Chondrocyte (in vitro differentiated cells): ENCODE data around the gene LDLRAD4. TPM values are rescaled to one million over a fixed set of nuclear protein-coding genes. Genes with fewer than 3 reads are reported as not detected.

Source experiments
- DNase-seq: peaks from one replicate; pipeline ENCODE4 v3.0.0; 2021; ENCODE audit warnings: mixed read lengths, low spot score
- H3K27ac Mint-ChIP-seq: one replicate; pipeline ENCODE4 v1.8.0; 2021; ENCODE audit warnings: mild to moderate bottlenecking, moderate library complexity, mixed read lengths; ENCODE audit not compliant: unreplicated experiment
- H3K27me3 Mint-ChIP-seq: 2 replicates; pipeline ENCODE4 v1.8.0; 2021; ENCODE audit warnings: low read depth, mixed read lengths
- H3K36me3 Mint-ChIP-seq: 2 replicates; pipeline ENCODE4 v1.8.0; 2021; ENCODE audit warnings: low read depth, mixed read lengths
- H3K4me1 Mint-ChIP-seq: 2 replicates; pipeline ENCODE4 v1.8.0; 2021; ENCODE audit warnings: low read depth, mild to moderate bottlenecking, mixed read lengths
- H3K4me3 Mint-ChIP-seq: one replicate; pipeline ENCODE4 v1.8.0; 2021; ENCODE audit warnings: mild to moderate bottlenecking, moderate library complexity, mixed read lengths; ENCODE audit not compliant: unreplicated experiment
- H3K9me3 Mint-ChIP-seq: 2 replicates; pipeline ENCODE4 v1.8.0; 2021; ENCODE audit warnings: low read depth, mixed read lengths
- CTCF ChIP-seq: fragments of 200-600 bp; sonication (generic); IDR thresholded peaks from 2 replicates; pipeline ENCODE4 v1.5.0; 2021; ENCODE audit warnings: antibody characterized with exemption, mild to moderate bottlenecking, moderate library complexity
- total RNA-seq: library from RNA; stranded (reverse); gene quantifications from 3 replicates; pipeline ENCODE4 v1.2.1, GENCODE V29; 2021

The LDLRAD4 gene
- total RNA-seq, 1 donor from 2014 or later: 80.5 TPM

GRCh38 chr18:13300796-13301195 is 82.2 kb downstream of the LDLRAD4 start:
- no peaks in the 10 kb centered on the region for H3K27me3 Mint-ChIP-seq
- peaks cover 12% of the 10 kb centered on the region for H3K36me3 Mint-ChIP-seq
- H3K9me3 Mint-ChIP-seq: peaks cover 6% of the 10 kb centered on the region
- no peak for DNase-seq
- no peak overlapping the region for H3K27ac Mint-ChIP-seq
- H3K4me1 Mint-ChIP-seq: peaks cover 37% of the 10 kb centered on the region
- TF ChIP-seq CTCF: no peak
- H3K4me3 Mint-ChIP-seq: no peak overlapping the region

- peaks cover 16% of the 10 kb centered on the region for H3K36me3 Mint-ChIP-seq
- no peak for DNase-seq
- no peak for TF ChIP-seq CTCF
- H3K9me3 Mint-ChIP-seq: peaks cover 8% of the 10 kb centered on the region
- peaks cover 37% of the 10 kb centered on the region for H3K4me1 Mint-ChIP-seq
- no peaks in the 10 kb centered on the region for H3K27me3 Mint-ChIP-seq
- H3K27ac Mint-ChIP-seq: peak overlapping the region; percentile 0
- H3K4me3 Mint-ChIP-seq: no peak overlapping the region
Measured at GRCh38 chr18:13302040-13302439, 83.5 kb downstream of the LDLRAD4 start.

- TF ChIP-seq CTCF: no peak
- Mint-ChIP-seq H3K9me3 (peaks cover 8% of the 10 kb centered on the region), H3K4me1 (peaks cover 37% of the 10 kb centered on the region), H3K4me3 (no peak overlapping the region), H3K36me3 (peaks cover 17% of the 10 kb centered on the region), H3K27me3 (no peaks in the 10 kb centered on the region), H3K27ac (peak overlapping the region; percentile 0)
- no peak for DNase-seq
Measured at GRCh38 chr18:13302457-13303225, 84.1 kb downstream of the LDLRAD4 start.

- Mint-ChIP-seq H3K9me3 (peaks cover 8% of the 10 kb centered on the region), H3K4me1 (peaks cover 43% of the 10 kb centered on the region), H3K27ac (peak overlapping the region; percentile 54), H3K27me3 (no peaks in the 10 kb centered on the region), H3K4me3 (no peak overlapping the region), H3K36me3 (peaks cover 14% of the 10 kb centered on the region)
- DNase-seq: no peak
- no peak for TF ChIP-seq CTCF
Measured at GRCh38 chr18:13303756-13304364, 85.3 kb downstream of the LDLRAD4 start.

- peaks cover 8% of the 10 kb centered on the region for H3K9me3 Mint-ChIP-seq
- H3K27ac Mint-ChIP-seq: no peak overlapping the region
- peaks cover 47% of the 10 kb centered on the region for H3K4me1 Mint-ChIP-seq
- no peaks in the 10 kb centered on the region for H3K27me3 Mint-ChIP-seq
- no peak for DNase-seq
- H3K4me3 Mint-ChIP-seq: no peak overlapping the region
- H3K36me3 Mint-ChIP-seq: peaks cover 14% of the 10 kb centered on the region
- TF ChIP-seq CTCF: no peak
Measured at GRCh38 chr18:13305301-13305700, 86.7 kb downstream of the LDLRAD4 start.
